Endodermal cell (in vitro differentiated cells): ENCODE measurements around the gene ROR2. TPM values are rescaled to one million over a fixed set of nuclear protein-coding genes. Genes with fewer than 3 reads are reported as not detected.

ENCODE experiments used
- DNase-seq: peaks from one replicate; pipeline ENCODE4 v3.0.0-alpha.2; 2017
- H3K27ac ChIP-seq: 2 replicates; pipeline ENCODE4 v1.5.1; 2013; ENCODE audit warnings: mild to moderate bottlenecking, low read depth, low read length, moderate library complexity
- H3K27me3 ChIP-seq: 2 replicates; pipeline ENCODE4 v1.6.1; 2013; ENCODE audit warnings: mild to moderate bottlenecking, low read length, moderate library complexity; ENCODE audit not compliant: insufficient read depth, control insufficient read depth, poor library complexity, severe bottlenecking
- H3K36me3 ChIP-seq: 2 replicates; pipeline ENCODE4 v1.7.0; 2013; ENCODE audit warnings: mild to moderate bottlenecking, low read length, moderate library complexity; ENCODE audit not compliant: control insufficient read depth, insufficient read depth
- H3K4me1 ChIP-seq: one replicate; pipeline ENCODE4 v1.7.0; 2013; ENCODE audit warnings: low read length; ENCODE audit not compliant: control insufficient read depth, insufficient read depth
- H3K4me3 ChIP-seq: 2 replicates; pipeline ENCODE4 v1.5.1; 2013; ENCODE audit warnings: mild to moderate bottlenecking, low read length, moderate library complexity
- H3K9ac ChIP-seq: 2 replicates; pipeline ENCODE4 v1.6.1; 2013; ENCODE audit warnings: mild to moderate bottlenecking, low read length, moderate library complexity; ENCODE audit not compliant: poor library complexity, severe bottlenecking; ENCODE audit errors: extremely low read depth
- H3K9me3 ChIP-seq: 2 replicates; pipeline ENCODE4 v1.6.1; 2013; ENCODE audit warnings: mild to moderate bottlenecking, low read length, moderate library complexity; ENCODE audit not compliant: control insufficient read depth
- H3K27ac Mint-ChIP-seq: 2 replicates; pipeline ENCODE4 v1.8.0; 2020; ENCODE audit warnings: mixed read lengths
- H3K27me3 Mint-ChIP-seq: 2 replicates; pipeline ENCODE4 v1.8.0; 2021; ENCODE audit warnings: mild to moderate bottlenecking, mixed read lengths; ENCODE audit not compliant: insufficient read depth
- H3K36me3 Mint-ChIP-seq: 2 replicates; pipeline ENCODE4 v1.8.0; 2020; ENCODE audit warnings: low read depth, mixed read lengths
- H3K4me1 Mint-ChIP-seq: 2 replicates; pipeline ENCODE4 v1.8.0; 2020; ENCODE audit warnings: mixed read lengths
- H3K4me3 Mint-ChIP-seq: 2 replicates; pipeline ENCODE4 v1.8.0; 2020; ENCODE audit warnings: mild to moderate bottlenecking, moderate library complexity, mixed read lengths
- H3K9me3 Mint-ChIP-seq: 2 replicates; pipeline ENCODE4 v1.8.0; 2020; ENCODE audit warnings: mild to moderate bottlenecking, mixed read lengths
- CTCF ChIP-seq: fragments of 200-600 bp; sonication (generic); conservative IDR thresholded peaks from 2 replicates; pipeline ENCODE4 v1.5.0; 2021; ENCODE audit warnings: antibody characterized with exemption, mild to moderate bottlenecking
- WGBS, 2 experiments: methylation state at CpG; one replicate each; pipeline versions ENCODE4 v1.1.5 to v1.1.7; 2013; ENCODE audit warnings: missing lambda C conversion rate in 2 of 2, mixed read lengths in 1 of 2; ENCODE audit not compliant: insufficient coverage in 1 of 2, insufficient read length in 1 of 2; 5-methylcytosine and 5-hydroxymethylcytosine counted together
- total RNA-seq, 2 donors: library from RNA; stranded (reverse); fragmentation: NEBNext Ultra II Directional in 1 of 2; extraction: Animal tissue kit (Norgen Biotek cat#: 25700) in 1 of 2; gene quantifications; 2 replicates in 1 of 2; 3 replicates in 1 of 2; pipeline ENCODE4 v1.2.1, GENCODE V29; 2021

Gene ROR2
- total RNA-seq, 2 donors from 2014 or later, result 104 to 160 TPM

- WGBS, 2 experiments, result 94 to 98% methylated on average over 7 to 8 of the region's 8 CpGs
- Histone ChIP-seq H3K36me3 (peaks cover 86% of the 10 kb centered on the region), H3K27me3 (no peaks in the 10 kb centered on the region), H3K4me1 (peaks cover 21% of the 10 kb centered on the region), H3K9me3 (peaks cover 53% of the 10 kb centered on the region), H3K27ac (no peak overlapping the region), H3K9ac (no peak overlapping the region), H3K4me3 (no peak overlapping the region)
- TF ChIP-seq CTCF, result no peak
- H3K4me3 Mint-ChIP-seq, result no peak overlapping the region
- peaks cover 48% of the 10 kb centered on the region for H3K9me3 Mint-ChIP-seq
- peaks cover 41% of the 10 kb centered on the region for H3K4me1 Mint-ChIP-seq
- peaks cover 86% of the 10 kb centered on the region for H3K36me3 Mint-ChIP-seq
- H3K27ac Mint-ChIP-seq, result no peak overlapping the region
- peak; percentile 22 for DNase-seq
- H3K27me3 Mint-ChIP-seq, result no peaks in the 10 kb centered on the region
Measured at GRCh38 chr9:91933556-91934352, 16.3 kb downstream of the ROR2 start.

- H3K36me3 ChIP-seq, result peaks cover 71% of the 10 kb centered on the region
- Mint-ChIP-seq H3K27me3 (no peaks in the 10 kb centered on the region), H3K27ac (no peak overlapping the region), H3K9me3 (peaks cover 52% of the 10 kb centered on the region), H3K4me1 (peaks cover 25% of the 10 kb centered on the region), H3K4me3 (no peak overlapping the region), H3K36me3 (peaks cover 77% of the 10 kb centered on the region)
- WGBS, 2 experiments, result 92 to 93% methylated on average over 2 to 3 of the region's 3 CpGs
- no peak overlapping the region for H3K27ac ChIP-seq
- peaks cover 59% of the 10 kb centered on the region for H3K9me3 ChIP-seq
- H3K4me3 ChIP-seq, result peak overlapping the region; percentile 54
- no peaks in the 10 kb centered on the region for H3K27me3 ChIP-seq
- no peak overlapping the region for H3K9ac ChIP-seq
- TF ChIP-seq CTCF, result no peak
- peaks cover 3% of the 10 kb centered on the region for H3K4me1 ChIP-seq
- no peak for DNase-seq
Measured at GRCh38 chr9:91930475-91930874, 19.6 kb downstream of the ROR2 start.

- Histone ChIP-seq H3K9ac (no peak overlapping the region), H3K36me3 (peaks cover 67% of the 10 kb centered on the region), H3K4me1 (no peaks in the 10 kb centered on the region), H3K27me3 (no peaks in the 10 kb centered on the region), H3K4me3 (peak overlapping the region; percentile 54), H3K27ac (no peak overlapping the region), H3K9me3 (peaks cover 59% of the 10 kb centered on the region)
- H3K9me3 Mint-ChIP-seq, result peaks cover 52% of the 10 kb centered on the region
- peaks cover 77% of the 10 kb centered on the region for H3K36me3 Mint-ChIP-seq
- H3K4me1 Mint-ChIP-seq, result peaks cover 24% of the 10 kb centered on the region
- H3K27ac Mint-ChIP-seq, result no peak overlapping the region
- WGBS, 2 experiments, result 94 to 97% methylated on average over 7 of the region's 7 CpGs
- no peak for TF ChIP-seq CTCF
- peak; percentile 35 for DNase-seq
- H3K27me3 Mint-ChIP-seq, result no peaks in the 10 kb centered on the region
- no peak overlapping the region for H3K4me3 Mint-ChIP-seq
Measured at GRCh38 chr9:91929331-91929730, 20.7 kb downstream of the ROR2 start.
